Uterus (tissue), 2 donors: ENCODE data around the gene CRB1.

ENCODE experiments used
- POLR2A ChIP-seq, 2 donors: fragments of 450-650 bp; IDR thresholded peaks; one replicate each; pipeline ENCODE4 v1.6.1; 2016; ENCODE audit warnings: antibody characterized with exemption in 2 of 2, mild to moderate bottlenecking in 1 of 2, moderate library complexity in 1 of 2
- TF ChIP-seq, protein P1 (sequence below), 4 experiments: fragments of 200-600 bp in 2 of 4; fragments of 450-650 bp in 2 of 4; sonication (generic) in 2 of 4; IDR thresholded peaks; one replicate each; pipeline ENCODE4 v1.5.1; 2016 to 2019; ENCODE audit warnings: antibody characterized with exemption in 4 of 4, mild to moderate bottlenecking in 2 of 4, moderate library complexity in 1 of 4

DNA sequence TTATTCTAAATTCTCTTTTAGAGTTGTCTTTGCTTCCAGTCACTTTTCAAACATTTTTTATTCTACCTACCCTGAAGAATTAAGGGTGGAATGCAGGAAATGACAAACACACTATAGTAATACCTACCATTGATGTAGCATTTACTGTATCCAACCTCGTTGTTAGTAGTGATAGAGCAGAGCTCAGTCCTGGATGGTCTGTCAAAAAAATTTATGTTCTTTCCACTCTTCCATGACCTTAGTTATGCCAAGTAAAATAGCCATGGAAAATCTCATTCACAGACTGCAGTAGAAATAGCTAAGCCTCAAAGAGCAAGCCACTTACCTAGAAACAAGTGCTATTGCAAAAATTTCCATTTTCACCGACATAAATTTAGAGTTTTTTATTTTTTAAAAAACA lies 74.6 kb downstream of the CRB1 start:
- no peak for TF ChIP-seq POLR2A (IDR thresholded peaks at IDR 0.05)
- TF ChIP-seq, protein P1, sequence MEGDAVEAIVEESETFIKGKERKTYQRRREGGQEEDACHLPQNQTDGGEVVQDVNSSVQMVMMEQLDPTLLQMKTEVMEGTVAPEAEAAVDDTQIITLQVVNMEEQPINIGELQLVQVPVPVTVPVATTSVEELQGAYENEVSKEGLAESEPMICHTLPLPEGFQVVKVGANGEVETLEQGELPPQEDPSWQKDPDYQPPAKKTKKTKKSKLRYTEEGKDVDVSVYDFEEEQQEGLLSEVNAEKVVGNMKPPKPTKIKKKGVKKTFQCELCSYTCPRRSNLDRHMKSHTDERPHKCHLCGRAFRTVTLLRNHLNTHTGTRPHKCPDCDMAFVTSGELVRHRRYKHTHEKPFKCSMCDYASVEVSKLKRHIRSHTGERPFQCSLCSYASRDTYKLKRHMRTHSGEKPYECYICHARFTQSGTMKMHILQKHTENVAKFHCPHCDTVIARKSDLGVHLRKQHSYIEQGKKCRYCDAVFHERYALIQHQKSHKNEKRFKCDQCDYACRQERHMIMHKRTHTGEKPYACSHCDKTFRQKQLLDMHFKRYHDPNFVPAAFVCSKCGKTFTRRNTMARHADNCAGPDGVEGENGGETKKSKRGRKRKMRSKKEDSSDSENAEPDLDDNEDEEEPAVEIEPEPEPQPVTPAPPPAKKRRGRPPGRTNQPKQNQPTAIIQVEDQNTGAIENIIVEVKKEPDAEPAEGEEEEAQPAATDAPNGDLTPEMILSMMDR (IDR thresholded peaks at IDR 0.05) = no peak
